ENCODE data around the gene ZBTB8A. TPM values are rescaled to one million over a fixed set of nuclear protein-coding genes. Genes with fewer than 3 reads are reported as not detected.

The ZBTB8A gene
- total and polyA plus RNA-seq, 2 of the 8 experiments (the other 6 are each of a cell fraction or from before 2014, with no cell fraction given): 2.9 to 10.4 TPM

DNA sequence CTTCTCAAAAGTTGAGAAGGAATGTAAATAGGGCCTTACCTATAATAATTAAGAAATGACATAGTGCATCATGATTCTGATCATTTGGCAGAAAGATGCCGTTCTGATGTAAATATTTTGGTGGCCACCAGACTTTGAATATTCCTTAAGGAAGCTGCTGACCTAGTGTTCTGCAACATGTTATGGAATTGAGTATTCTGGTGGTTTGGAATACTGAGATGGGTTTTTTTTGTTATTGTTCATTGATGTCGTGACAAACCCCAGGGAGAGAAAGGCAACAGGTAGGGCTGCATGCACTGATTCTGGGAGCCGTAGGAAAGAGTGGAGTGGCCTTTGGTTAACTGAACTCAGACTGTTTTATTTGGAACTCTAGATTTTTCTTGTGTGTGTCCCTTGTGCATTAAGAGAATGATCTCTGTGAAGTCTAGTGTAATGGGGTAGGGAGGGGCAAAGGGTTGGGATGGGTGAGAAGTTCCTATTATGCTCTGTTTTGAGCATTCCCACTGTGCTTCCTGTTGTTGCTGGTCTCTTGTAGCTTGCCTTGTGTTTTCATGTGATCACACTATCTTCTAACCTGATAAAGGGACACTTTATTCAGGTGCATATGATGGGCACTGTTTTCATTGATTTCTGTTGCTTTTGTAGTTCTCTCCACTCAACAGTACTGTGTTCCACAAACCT lies 49.3 kb upstream of the ZBTB8A start (continued):
- TF ChIP-seq, protein P1, sequence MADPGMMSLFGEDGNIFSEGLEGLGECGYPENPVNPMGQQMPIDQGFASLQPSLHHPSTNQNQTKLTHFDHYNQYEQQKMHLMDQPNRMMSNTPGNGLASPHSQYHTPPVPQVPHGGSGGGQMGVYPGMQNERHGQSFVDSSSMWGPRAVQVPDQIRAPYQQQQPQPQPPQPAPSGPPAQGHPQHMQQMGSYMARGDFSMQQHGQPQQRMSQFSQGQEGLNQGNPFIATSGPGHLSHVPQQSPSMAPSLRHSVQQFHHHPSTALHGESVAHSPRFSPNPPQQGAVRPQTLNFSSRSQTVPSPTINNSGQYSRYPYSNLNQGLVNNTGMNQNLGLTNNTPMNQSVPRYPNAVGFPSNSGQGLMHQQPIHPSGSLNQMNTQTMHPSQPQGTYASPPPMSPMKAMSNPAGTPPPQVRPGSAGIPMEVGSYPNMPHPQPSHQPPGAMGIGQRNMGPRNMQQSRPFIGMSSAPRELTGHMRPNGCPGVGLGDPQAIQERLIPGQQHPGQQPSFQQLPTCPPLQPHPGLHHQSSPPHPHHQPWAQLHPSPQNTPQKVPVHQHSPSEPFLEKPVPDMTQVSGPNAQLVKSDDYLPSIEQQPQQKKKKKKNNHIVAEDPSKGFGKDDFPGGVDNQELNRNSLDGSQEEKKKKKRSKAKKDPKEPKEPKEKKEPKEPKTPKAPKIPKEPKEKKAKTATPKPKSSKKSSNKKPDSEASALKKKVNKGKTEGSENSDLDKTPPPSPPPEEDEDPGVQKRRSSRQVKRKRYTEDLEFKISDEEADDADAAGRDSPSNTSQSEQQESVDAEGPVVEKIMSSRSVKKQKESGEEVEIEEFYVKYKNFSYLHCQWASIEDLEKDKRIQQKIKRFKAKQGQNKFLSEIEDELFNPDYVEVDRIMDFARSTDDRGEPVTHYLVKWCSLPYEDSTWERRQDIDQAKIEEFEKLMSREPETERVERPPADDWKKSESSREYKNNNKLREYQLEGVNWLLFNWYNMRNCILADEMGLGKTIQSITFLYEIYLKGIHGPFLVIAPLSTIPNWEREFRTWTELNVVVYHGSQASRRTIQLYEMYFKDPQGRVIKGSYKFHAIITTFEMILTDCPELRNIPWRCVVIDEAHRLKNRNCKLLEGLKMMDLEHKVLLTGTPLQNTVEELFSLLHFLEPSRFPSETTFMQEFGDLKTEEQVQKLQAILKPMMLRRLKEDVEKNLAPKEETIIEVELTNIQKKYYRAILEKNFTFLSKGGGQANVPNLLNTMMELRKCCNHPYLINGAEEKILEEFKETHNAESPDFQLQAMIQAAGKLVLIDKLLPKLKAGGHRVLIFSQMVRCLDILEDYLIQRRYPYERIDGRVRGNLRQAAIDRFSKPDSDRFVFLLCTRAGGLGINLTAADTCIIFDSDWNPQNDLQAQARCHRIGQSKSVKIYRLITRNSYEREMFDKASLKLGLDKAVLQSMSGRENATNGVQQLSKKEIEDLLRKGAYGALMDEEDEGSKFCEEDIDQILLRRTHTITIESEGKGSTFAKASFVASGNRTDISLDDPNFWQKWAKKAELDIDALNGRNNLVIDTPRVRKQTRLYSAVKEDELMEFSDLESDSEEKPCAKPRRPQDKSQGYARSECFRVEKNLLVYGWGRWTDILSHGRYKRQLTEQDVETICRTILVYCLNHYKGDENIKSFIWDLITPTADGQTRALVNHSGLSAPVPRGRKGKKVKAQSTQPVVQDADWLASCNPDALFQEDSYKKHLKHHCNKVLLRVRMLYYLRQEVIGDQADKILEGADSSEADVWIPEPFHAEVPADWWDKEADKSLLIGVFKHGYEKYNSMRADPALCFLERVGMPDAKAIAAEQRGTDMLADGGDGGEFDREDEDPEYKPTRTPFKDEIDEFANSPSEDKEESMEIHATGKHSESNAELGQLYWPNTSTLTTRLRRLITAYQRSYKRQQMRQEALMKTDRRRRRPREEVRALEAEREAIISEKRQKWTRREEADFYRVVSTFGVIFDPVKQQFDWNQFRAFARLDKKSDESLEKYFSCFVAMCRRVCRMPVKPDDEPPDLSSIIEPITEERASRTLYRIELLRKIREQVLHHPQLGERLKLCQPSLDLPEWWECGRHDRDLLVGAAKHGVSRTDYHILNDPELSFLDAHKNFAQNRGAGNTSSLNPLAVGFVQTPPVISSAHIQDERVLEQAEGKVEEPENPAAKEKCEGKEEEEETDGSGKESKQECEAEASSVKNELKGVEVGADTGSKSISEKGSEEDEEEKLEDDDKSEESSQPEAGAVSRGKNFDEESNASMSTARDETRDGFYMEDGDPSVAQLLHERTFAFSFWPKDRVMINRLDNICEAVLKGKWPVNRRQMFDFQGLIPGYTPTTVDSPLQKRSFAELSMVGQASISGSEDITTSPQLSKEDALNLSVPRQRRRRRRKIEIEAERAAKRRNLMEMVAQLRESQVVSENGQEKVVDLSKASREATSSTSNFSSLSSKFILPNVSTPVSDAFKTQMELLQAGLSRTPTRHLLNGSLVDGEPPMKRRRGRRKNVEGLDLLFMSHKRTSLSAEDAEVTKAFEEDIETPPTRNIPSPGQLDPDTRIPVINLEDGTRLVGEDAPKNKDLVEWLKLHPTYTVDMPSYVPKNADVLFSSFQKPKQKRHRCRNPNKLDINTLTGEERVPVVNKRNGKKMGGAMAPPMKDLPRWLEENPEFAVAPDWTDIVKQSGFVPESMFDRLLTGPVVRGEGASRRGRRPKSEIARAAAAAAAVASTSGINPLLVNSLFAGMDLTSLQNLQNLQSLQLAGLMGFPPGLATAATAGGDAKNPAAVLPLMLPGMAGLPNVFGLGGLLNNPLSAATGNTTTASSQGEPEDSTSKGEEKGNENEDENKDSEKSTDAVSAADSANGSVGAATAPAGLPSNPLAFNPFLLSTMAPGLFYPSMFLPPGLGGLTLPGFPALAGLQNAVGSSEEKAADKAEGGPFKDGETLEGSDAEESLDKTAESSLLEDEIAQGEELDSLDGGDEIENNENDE (IDR thresholded peaks at IDR 0.05; ENCODE audit: insufficient replicate concordance, low read length): no peak
- TF ChIP-seq, protein P2, sequence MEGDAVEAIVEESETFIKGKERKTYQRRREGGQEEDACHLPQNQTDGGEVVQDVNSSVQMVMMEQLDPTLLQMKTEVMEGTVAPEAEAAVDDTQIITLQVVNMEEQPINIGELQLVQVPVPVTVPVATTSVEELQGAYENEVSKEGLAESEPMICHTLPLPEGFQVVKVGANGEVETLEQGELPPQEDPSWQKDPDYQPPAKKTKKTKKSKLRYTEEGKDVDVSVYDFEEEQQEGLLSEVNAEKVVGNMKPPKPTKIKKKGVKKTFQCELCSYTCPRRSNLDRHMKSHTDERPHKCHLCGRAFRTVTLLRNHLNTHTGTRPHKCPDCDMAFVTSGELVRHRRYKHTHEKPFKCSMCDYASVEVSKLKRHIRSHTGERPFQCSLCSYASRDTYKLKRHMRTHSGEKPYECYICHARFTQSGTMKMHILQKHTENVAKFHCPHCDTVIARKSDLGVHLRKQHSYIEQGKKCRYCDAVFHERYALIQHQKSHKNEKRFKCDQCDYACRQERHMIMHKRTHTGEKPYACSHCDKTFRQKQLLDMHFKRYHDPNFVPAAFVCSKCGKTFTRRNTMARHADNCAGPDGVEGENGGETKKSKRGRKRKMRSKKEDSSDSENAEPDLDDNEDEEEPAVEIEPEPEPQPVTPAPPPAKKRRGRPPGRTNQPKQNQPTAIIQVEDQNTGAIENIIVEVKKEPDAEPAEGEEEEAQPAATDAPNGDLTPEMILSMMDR (IDR thresholded peaks at IDR 0.05; ENCODE audit: control extremely low read depth in 1 of 3, insufficient read depth in 1 of 3, low read depth in 1 of 3, low read length in 3 of 3): no peak
- TF ChIP-seq FOSL1 (IDR thresholded peaks at IDR 0.05; ENCODE audit: insufficient read depth, low read depth, low read length) (no peak), GABPA (IDR thresholded peaks at IDR 0.05; ENCODE audit: borderline replicate concordance, insufficient read depth, low read length) (no peak)
